ENCODE data around the gene SLC16A4. TPM values are rescaled to one million over a fixed set of nuclear protein-coding genes. Genes with fewer than 3 reads are reported as not detected.
A peak's percentile ranks its signal among the peaks of the same experiment; 100 is the strongest.

The SLC16A4 gene
- total RNA-seq, 1 donor from 2014 or later = 6.4 TPM

- H3K4me1 ChIP-seq = peaks cover 16% of the 10 kb centered on the region
- peak overlapping the region; percentile 29 for H3K27ac ChIP-seq
- no peaks in the 10 kb centered on the region for H3K27me3 ChIP-seq
- intact Hi-C loops (cut with DNase I) = no loop called here
- no peak for DNase-seq (ENCODE audit: extremely low spot score in 2 of 2)
- H3K36me3 ChIP-seq = no peaks in the 10 kb centered on the region
- H3K4me3 ChIP-seq = no peak overlapping the region
- H3K9me3 ChIP-seq = no peaks in the 10 kb centered on the region
- TF ChIP-seq POLR2AphosphoS5 (IDR thresholded peaks at IDR 0.05; ENCODE audit: insufficient read depth in 1 of 2, low read depth in 1 of 2) = peak in 1 of 2 donors; percentile 62
- no peak for TF ChIP-seq CTCF (IDR thresholded peaks at IDR 0.05)
Measured at GRCh38 chr1:110433803-110434202, 43.0 kb upstream of the SLC16A4 start.

- Histone ChIP-seq H3K36me3 (no peaks in the 10 kb centered on the region), H3K27ac (peak overlapping the region; percentile 29), H3K9me3 (no peaks in the 10 kb centered on the region), H3K4me3 (no peak overlapping the region), H3K4me1 (peaks cover 16% of the 10 kb centered on the region), H3K27me3 (no peaks in the 10 kb centered on the region)
- intact Hi-C loops (cut with DNase I) = no loop called here
- TF ChIP-seq CTCF (IDR thresholded peaks at IDR 0.05) (no peak), POLR2A (IDR thresholded peaks at IDR 0.05) (no peak), POLR2AphosphoS5 (IDR thresholded peaks at IDR 0.05; ENCODE audit: insufficient read depth in 1 of 2, low read depth in 1 of 2) (no peak)
- no peak for DNase-seq (ENCODE audit: extremely low spot score in 2 of 2)
Measured at GRCh38 chr1:110433213-110433612, 42.4 kb upstream of the SLC16A4 start.

- H3K4me1 ChIP-seq = peaks cover 4% of the 10 kb centered on the region
- TF ChIP-seq POLR2AphosphoS5 (IDR thresholded peaks at IDR 0.05; ENCODE audit: insufficient read depth in 1 of 2, low read depth in 1 of 2) (no peak), POLR2A (IDR thresholded peaks at IDR 0.05) (no peak), CTCF (IDR thresholded peaks at IDR 0.05) (no peak)
Measured at GRCh38 chr1:110430901-110431300, 40.1 kb upstream of the SLC16A4 start.

GRCh38 chr1:110430366-110430765 lies 39.5 kb upstream of the SLC16A4 start:
- Histone ChIP-seq H3K27me3 (no peaks in the 10 kb centered on the region), H3K36me3 (no peaks in the 10 kb centered on the region), H3K27ac (no peak overlapping the region), H3K9me3 (no peaks in the 10 kb centered on the region), H3K4me1 (peaks cover 7% of the 10 kb centered on the region), H3K4me3 (no peak overlapping the region)
- intact Hi-C loops (cut with DNase I) = no loop called here
- no peak for DNase-seq (ENCODE audit: extremely low spot score in 2 of 2)
- TF ChIP-seq POLR2A (IDR thresholded peaks at IDR 0.05) (no peak), POLR2AphosphoS5 (IDR thresholded peaks at IDR 0.05; ENCODE audit: insufficient read depth in 1 of 2, low read depth in 1 of 2) (no peak), CTCF (IDR thresholded peaks at IDR 0.05) (no peak)

More at GRCh38 chr1:110430901-110431300, 40.1 kb upstream of the SLC16A4 start:
- H3K9me3 ChIP-seq = no peaks in the 10 kb centered on the region
- no peak overlapping the region for H3K27ac ChIP-seq
- H3K27me3 ChIP-seq = no peaks in the 10 kb centered on the region
- intact Hi-C loops (cut with DNase I) = no loop called here
- DNase-seq (ENCODE audit: extremely low spot score in 2 of 2) = no peak
- no peak overlapping the region for H3K4me3 ChIP-seq
- no peaks in the 10 kb centered on the region for H3K36me3 ChIP-seq

- Histone ChIP-seq H3K27ac (no peak overlapping the region), H3K9me3 (no peaks in the 10 kb centered on the region), H3K36me3 (no peaks in the 10 kb centered on the region), H3K27me3 (no peaks in the 10 kb centered on the region), H3K4me3 (no peak overlapping the region), H3K4me1 (peaks cover 9% of the 10 kb centered on the region)
- DNase-seq (ENCODE audit: extremely low spot score in 2 of 2) = no peak
- TF ChIP-seq POLR2A (IDR thresholded peaks at IDR 0.05) = no peak
- no peak for TF ChIP-seq CTCF (IDR thresholded peaks at IDR 0.05)
- no peak for TF ChIP-seq POLR2AphosphoS5 (IDR thresholded peaks at IDR 0.05; ENCODE audit: insufficient read depth in 1 of 2, low read depth in 1 of 2)
- intact Hi-C loops (cut with DNase I) = no loop called here
Measured at GRCh38 chr1:110428946-110429345, 38.1 kb upstream of the SLC16A4 start.

Measured in vagina (tissue), 2 donors.